ENCODE measurements around the gene CSNK1G3.
"Not testable (repeated sequence)": the region's sequence is repeated elsewhere in the genome, so short reads cannot be mapped to it uniquely, and the experiment has no call there.

CSNK1G3 gene

GRCh38 chr5:123511648-123512605 lies at the start of gene CSNK1G3:
Gene CSNK1G3 (plus strand): TSS chr5:123512177. CDS start chr5:123545664, 33,487 bp downstream.
- DNase-seq (ENCODE audit: low read depth in 1 of 2, low spot score in 1 of 2): peak; percentile 73 to 92

DNA sequence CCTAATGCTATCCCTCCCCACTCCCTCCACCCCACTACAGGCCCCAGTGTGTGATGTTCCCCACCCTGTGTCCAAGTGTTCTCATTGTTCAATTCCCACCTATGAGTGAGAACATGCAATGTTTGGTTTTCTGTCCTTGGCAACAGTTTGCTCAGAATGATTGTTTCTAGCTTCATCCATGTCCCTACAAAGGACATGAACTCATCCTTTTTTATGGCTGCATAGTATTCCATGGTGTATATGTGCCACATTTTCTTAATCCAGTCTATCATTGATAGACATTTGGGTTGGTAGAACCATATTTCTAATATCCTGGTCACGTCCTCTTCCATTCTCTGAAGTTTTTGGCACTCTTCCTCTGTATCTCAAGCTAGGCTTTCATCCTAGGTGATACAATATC lies 45.1 kb upstream of the CSNK1G3 start:
- not testable (repeated sequence) for DNase-seq (ENCODE audit: low read depth in 1 of 2, low spot score in 1 of 2)

- no peak for DNase-seq (ENCODE audit: low read depth in 1 of 2, low spot score in 1 of 2)
Measured at GRCh38 chr5:123471385-123471784, 40.6 kb upstream of the CSNK1G3 start.

GRCh38 chr5:123472150-123472924 lies 39.6 kb upstream of the CSNK1G3 start:
- DNase-seq (ENCODE audit: low read depth in 1 of 2, low spot score in 1 of 2): no peak

DNA sequence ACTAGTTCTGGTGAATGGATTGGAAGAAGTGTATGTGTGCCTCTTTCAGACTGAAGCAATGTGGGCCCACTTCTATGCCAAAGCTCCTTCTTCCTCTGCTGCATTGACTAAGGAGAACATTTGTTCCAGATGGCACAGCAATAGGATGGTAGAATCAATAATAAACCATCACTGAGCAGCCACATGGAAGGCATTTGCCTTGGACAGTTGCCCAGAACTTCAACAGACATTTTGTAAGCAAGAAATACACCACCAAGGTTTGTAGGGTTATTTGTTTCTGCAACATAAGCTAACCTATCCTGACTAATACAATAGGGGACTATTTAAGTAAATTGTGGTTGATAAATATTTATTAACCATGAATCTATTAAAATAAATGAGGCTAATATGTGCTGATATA lies 37.7 kb upstream of the CSNK1G3 start:
- DNase-seq (ENCODE audit: low read depth in 1 of 2, low spot score in 1 of 2): no peak

DNA sequence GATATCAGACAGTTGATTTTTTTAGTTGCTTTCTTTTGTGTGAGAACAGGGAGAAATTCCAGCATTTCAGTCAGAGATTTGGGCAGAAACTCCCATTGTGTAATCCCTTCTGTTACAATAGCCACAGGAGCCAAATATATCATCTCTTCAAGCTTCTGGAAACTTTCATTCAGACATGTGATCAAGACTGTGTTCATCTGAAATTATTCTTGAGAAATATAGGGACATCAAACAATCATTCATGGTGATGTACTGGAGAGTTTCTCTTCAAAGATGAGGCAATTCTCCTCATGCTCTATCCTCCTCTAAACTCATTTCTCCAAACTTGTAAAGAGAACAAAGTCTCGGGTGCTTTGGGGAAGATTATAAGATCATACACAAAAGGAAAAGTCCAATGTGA lies 35.2 kb upstream of the CSNK1G3 start:
- no peak for DNase-seq (ENCODE audit: low read depth in 1 of 2, low spot score in 1 of 2)

- DNase-seq (ENCODE audit: low read depth in 1 of 2, low spot score in 1 of 2): no peak
Measured at GRCh38 chr5:123478546-123478945, 33.4 kb upstream of the CSNK1G3 start.

GRCh38 chr5:123482258-123482657 lies 29.7 kb upstream of the CSNK1G3 start:
- no peak for DNase-seq (ENCODE audit: low read depth in 1 of 2, low spot score in 1 of 2)

GRCh38 chr5:123483446-123484077 lies 28.4 kb upstream of the CSNK1G3 start:
- DNase-seq (ENCODE audit: low read depth in 1 of 2, low spot score in 1 of 2): no peak

DNA sequence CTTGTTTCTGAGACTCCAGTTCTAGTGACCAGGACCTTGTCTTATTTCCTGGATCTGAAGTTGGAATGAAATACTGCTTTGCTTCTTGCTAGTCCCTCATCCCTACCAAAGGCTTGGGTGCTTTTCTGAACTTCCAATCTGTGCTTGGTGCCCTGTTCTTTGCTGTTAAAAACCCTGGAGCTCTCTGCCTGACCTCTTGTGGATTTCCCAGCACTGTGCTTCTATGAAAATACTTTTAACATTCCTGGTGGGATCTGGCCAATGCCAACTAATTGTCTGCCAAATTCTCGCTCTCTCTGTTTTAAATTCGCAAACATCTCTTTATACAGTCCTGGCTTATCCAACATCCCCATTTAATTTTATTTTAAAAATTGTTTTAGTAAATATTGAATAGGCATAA lies 26.7 kb upstream of the CSNK1G3 start:
- no peak for DNase-seq (ENCODE audit: low read depth in 1 of 2, low spot score in 1 of 2)

- DNase-seq (ENCODE audit: low read depth in 1 of 2, low spot score in 1 of 2): no peak
Measured at GRCh38 chr5:123486951-123487655, 24.9 kb upstream of the CSNK1G3 start.

DNA sequence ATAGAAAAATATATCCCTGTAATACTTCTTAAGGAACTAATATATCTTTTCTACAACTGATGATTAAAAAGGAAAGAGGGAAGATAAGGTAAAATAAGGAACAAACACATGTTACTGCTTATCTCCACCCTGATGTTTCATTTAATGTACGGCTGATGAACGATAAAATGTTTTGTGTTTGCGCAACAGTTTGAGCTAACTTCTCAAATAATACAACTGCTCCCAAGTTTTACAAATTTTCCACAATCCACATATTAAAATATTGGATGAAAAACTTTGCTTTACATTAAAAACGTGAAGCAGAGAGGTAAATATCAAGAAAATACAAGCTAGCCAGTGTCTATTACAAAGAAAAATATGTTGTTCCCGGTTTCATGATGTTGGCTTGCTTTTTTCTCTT lies 21.0 kb upstream of the CSNK1G3 start:
- no peak for DNase-seq (ENCODE audit: low read depth in 1 of 2, low spot score in 1 of 2)

DNA sequence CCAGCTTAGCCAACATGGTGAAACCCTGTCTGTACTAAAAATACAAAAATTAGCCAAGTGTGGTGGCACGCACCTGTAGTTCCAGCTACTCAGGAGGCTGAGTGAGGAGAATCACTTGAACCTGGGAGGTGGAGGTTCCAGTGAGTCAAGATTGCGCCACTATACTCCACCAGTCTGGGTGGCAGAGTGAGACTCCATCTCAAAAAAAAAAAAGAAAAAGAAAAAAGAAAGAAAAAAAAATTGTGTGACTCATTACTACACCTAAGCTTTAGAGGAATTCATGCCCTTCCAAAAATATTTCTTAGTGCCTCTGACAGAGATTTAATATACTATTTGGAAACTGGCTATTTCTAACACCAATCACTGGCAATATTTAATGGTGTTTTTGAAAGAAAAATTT lies 16.8 kb upstream of the CSNK1G3 start:
- DNase-seq (ENCODE audit: low read depth in 1 of 2, low spot score in 1 of 2): not testable (repeated sequence)

DNA sequence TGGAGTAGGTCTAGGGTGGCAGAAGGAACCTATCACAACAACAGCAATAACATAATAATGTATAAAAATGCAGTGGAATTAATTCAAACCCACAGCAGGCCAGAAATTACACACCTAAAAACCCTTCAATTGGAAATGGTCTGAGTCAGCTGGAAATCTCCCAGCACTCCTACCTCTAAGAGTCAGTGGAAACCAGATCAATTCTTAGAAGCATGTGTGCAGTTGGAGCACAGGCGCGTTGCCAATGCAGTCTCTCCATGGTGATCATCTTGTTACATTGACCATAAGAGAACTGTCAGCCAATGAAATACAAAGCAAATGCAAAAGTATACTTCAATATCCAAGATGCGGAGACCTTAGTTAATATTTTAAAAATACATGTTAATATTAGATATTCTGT lies 15.1 kb upstream of the CSNK1G3 start:
- DNase-seq (ENCODE audit: low read depth in 1 of 2, low spot score in 1 of 2): no peak

- no peak for DNase-seq (ENCODE audit: low read depth in 1 of 2, low spot score in 1 of 2)
Measured at GRCh38 chr5:123500471-123500870, 11.5 kb upstream of the CSNK1G3 start.

GRCh38 chr5:123502120-123502519 lies 9.9 kb upstream of the CSNK1G3 start:
- no peak for DNase-seq (ENCODE audit: low read depth in 1 of 2, low spot score in 1 of 2)

DNA sequence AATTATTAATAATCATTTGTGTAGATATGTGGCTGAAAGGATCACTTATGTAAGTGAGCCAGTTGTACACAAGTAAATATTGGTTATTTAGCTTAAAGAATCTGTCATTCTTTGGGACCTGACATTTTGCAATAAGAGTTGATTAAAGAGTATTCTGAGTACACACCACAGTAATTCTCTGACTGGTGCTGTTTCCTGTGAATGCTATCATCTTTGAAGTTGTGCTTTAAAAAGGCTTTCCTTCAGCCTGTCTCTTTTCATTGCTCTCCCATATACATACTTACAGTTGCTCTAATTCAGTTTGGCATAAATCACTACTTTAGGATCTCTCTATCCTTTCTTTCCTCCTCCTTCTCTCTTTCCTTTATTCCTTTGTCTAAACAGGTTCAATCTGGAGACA lies 8.7 kb upstream of the CSNK1G3 start:
- no peak for DNase-seq (ENCODE audit: low read depth in 1 of 2, low spot score in 1 of 2)

GRCh38 chr5:123505633-123506032 lies 6.3 kb upstream of the CSNK1G3 start:
- DNase-seq (ENCODE audit: low read depth in 1 of 2, low spot score in 1 of 2): no peak

GRCh38 chr5:123508441-123508840 lies 3.5 kb upstream of the CSNK1G3 start:
- DNase-seq (ENCODE audit: low read depth in 1 of 2, low spot score in 1 of 2): no peak

DNA sequence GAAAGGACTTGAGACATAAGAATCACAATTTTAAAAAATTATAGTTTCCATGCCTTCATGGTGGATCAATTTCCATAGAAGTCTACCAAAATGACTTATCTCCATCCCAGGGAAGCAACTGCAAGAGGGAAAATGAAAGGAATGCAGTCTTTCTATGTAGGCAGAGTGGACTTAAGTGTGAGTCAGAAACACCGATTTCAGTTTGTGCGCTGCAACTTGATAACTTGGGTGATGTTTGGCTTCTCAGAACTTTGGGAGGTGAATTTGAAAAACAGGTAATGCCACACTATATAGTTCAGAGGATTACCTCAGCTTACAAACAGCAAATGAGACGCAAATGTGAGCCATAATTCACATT lies 708 bp upstream of the CSNK1G3 start:
- DNase-seq (ENCODE audit: low read depth in 1 of 2, low spot score in 1 of 2): no peak

All from activated CD4-positive, alpha-beta T cell treated with anti-CD3 and anti-CD28 coated beads, Interleukin-2, amount 50 U/mL, for 24 hours (primary cell).